Gastroesophageal sphincter (tissue), 3 donors: Measurements from ENCODE around the gene EMX1.

Experiments
- CTCF ChIP-seq, 4 experiments: fragments of 200-600 bp in 2 of 4; fragments of 450-650 bp in 2 of 4; sonication (generic) in 1 of 4; IDR thresholded peaks; one replicate each; pipeline ENCODE4 v1.5.1; 2017 to 2019; ENCODE audit warnings: antibody characterized with exemption in 4 of 4, mild to moderate bottlenecking in 2 of 4, moderate library complexity in 2 of 4
- POLR2A ChIP-seq, 2 donors: fragments of 450-650 bp; IDR thresholded peaks; one replicate each; pipeline ENCODE4 v1.6.1; 2017; ENCODE audit warnings: antibody characterized with exemption in 2 of 2, mild to moderate bottlenecking in 2 of 2, moderate library complexity in 1 of 2

- TF ChIP-seq CTCF (IDR thresholded peaks at IDR 0.05), result no peak
- TF ChIP-seq POLR2A (IDR thresholded peaks at IDR 0.05), result no peak
These were observed 43.0 kb downstream of the EMX1 start for GRCh38 chr2:72959995-72960981.
